Mammary epithelial cell (primary cell): ENCODE measurements around the gene ZNF765.
A peak's percentile ranks its signal among the peaks of the same experiment; 100 is the strongest.

Experiments used
- EZH2 ChIP-seq: IDR thresholded peaks from 2 replicates; pipeline ENCODE4 v1.6.1; 2012; ENCODE audit warnings: low read length, inconsistent platforms, borderline replicate concordance
- TF ChIP-seq, protein P1 (sequence below), 2 donors: IDR thresholded peaks in 1 of 2; conservative IDR thresholded peaks in 1 of 2; 2 replicates each; pipeline ENCODE4 v1.5.1; 2011 to 2012; ENCODE audit warnings: inconsistent platforms in 2 of 2, low read length in 2 of 2, mild to moderate bottlenecking in 2 of 2, control low read depth in 1 of 2, low read depth in 1 of 2; ENCODE audit not compliant: insufficient read depth in 1 of 2; ENCODE audit errors: extremely low read depth in 1 of 2

DNA sequence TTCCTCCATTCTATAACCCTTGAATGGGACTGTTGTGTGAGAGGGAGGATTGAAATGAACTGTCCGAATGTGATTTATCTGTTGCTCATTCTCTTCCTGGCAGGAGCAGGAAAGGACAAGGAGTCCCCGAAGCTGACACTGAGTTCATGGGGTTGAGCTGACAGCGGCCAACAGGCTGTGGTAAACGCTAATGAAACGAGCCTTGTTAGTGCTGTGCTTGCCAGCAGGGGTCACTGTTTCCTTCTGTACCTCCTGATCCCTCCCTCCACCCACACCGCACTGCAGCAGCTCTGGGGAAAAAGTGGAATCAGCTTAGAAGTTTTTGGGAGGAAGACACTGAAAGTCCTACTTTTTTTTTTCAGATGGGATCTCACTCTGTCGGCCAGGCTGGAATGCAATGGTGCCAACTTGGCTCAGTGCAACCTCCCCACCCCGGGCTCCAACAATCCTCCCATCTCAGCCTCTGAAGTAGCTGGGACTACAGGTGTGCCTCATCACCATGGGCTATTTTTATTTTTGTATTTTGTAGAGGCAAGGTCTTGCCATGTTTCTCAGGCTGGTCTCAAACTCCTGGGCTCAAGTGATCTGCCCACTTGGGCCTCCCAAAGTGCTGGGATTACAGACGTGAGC is 30.1 kb downstream of the ZNF765 start:
- no peak for TF ChIP-seq EZH2
- TF ChIP-seq, protein P1, sequence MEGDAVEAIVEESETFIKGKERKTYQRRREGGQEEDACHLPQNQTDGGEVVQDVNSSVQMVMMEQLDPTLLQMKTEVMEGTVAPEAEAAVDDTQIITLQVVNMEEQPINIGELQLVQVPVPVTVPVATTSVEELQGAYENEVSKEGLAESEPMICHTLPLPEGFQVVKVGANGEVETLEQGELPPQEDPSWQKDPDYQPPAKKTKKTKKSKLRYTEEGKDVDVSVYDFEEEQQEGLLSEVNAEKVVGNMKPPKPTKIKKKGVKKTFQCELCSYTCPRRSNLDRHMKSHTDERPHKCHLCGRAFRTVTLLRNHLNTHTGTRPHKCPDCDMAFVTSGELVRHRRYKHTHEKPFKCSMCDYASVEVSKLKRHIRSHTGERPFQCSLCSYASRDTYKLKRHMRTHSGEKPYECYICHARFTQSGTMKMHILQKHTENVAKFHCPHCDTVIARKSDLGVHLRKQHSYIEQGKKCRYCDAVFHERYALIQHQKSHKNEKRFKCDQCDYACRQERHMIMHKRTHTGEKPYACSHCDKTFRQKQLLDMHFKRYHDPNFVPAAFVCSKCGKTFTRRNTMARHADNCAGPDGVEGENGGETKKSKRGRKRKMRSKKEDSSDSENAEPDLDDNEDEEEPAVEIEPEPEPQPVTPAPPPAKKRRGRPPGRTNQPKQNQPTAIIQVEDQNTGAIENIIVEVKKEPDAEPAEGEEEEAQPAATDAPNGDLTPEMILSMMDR (conservative IDR thresholded peaks at IDR 0.05 in 1 of 2, IDR thresholded peaks at IDR 0.05 in 1 of 2; ENCODE audit: extremely low read depth in 1 of 2, insufficient read depth in 1 of 2, low read depth in 1 of 2, low read length in 2 of 2): peak; percentile 55 to 80
